HL-60 (cell line): ENCODE results near the gene TRPM2.

ENCODE experiments used
- DNase-seq, 2 experiments: peaks; one replicate each; pipeline ENCODE4 v3.0.0-alpha.2; 2010 to 2020; ENCODE audit warnings: low read depth in 1 of 2, low spot score in 1 of 2
- H3K27ac ChIP-seq: fragments of 250-450 bp; sonication (Bioruptor Pico); replicated peaks from 2 replicates; pipeline ENCODE4 v1.5.1; 2020; ENCODE audit warnings: mild to moderate bottlenecking, moderate library complexity
- H3K27me3 ChIP-seq: fragments of 250-450 bp; sonication (Bioruptor Pico); 2 replicates; pipeline ENCODE4 v1.5.1; 2021; ENCODE audit warnings: mild to moderate bottlenecking, moderate library complexity; ENCODE audit not compliant: insufficient read depth, poor library complexity, severe bottlenecking
- H3K4me3 ChIP-seq: replicated peaks from 2 replicates; pipeline ENCODE4 v1.5.1; 2011; ENCODE audit warnings: mild to moderate bottlenecking, control low read depth, low read length; ENCODE audit not compliant: insufficient read depth
- CTCF ChIP-seq: IDR thresholded peaks from one replicate; pipeline ENCODE4 v1.5.1; 2011; ENCODE audit warnings: low read length, control low read depth, inconsistent platforms; ENCODE audit not compliant: insufficient read depth
- GABPA ChIP-seq: IDR thresholded peaks from 2 replicates; pipeline ENCODE4 v1.6.1; 2012; ENCODE audit warnings: low read depth
- POLR2AphosphoS5 ChIP-seq: IDR thresholded peaks from 2 replicates; pipeline ENCODE4 v1.6.1; 2012; ENCODE audit warnings: low read depth
- SPI1 ChIP-seq: IDR thresholded peaks from 2 replicates; pipeline ENCODE4 v1.6.1; 2012; ENCODE audit warnings: low read depth, mild to moderate bottlenecking, borderline replicate concordance
- TF ChIP-seq, protein P1 (sequence below): IDR thresholded peaks from 2 replicates; pipeline ENCODE4 v1.6.1; 2012; ENCODE audit warnings: low read depth; ENCODE audit not compliant: insufficient replicate concordance

Gene TRPM2

DNA sequence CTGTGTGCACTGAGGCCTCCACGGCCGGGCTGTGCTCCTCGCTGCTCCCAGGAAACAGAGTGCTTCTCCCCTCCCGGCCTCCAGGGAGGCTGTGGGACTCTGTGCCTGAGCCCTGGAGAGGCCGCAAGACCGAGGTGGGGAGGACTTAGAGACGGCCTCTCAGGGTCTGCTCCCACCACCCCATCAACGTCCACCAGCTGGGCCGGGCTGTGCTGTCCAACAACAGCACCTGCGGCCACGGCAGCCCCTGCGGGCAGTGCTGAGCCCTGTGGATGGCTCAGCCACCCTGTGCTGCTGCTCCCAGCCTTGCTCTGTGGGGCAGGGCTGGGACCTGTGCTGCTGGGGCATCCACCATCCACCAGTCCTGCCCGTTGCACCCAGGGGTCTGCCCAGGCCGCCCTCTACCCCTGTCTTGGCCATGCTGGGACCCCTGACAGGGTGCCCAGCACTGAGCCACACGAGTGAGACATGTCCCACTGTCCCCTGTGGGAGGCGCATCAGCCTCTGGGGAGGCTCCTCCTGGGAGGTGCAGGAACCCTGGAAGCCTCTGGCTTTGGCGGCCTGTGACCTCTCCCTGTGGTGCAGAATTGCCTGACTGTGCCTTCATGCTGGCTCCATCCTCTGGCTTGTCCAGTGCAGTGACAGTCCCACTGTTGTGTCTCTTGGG is 70.7 kb downstream of the TRPM2 start:
- Histone ChIP-seq H3K27ac (no peak overlapping the region), H3K27me3 (no peaks in the 10 kb centered on the region), H3K4me3 (no peak overlapping the region)
- DNase-seq, result no peak
- TF ChIP-seq SPI1 (no peak), GABPA (no peak), CTCF (no peak), POLR2AphosphoS5 (no peak)
- TF ChIP-seq, protein P1, sequence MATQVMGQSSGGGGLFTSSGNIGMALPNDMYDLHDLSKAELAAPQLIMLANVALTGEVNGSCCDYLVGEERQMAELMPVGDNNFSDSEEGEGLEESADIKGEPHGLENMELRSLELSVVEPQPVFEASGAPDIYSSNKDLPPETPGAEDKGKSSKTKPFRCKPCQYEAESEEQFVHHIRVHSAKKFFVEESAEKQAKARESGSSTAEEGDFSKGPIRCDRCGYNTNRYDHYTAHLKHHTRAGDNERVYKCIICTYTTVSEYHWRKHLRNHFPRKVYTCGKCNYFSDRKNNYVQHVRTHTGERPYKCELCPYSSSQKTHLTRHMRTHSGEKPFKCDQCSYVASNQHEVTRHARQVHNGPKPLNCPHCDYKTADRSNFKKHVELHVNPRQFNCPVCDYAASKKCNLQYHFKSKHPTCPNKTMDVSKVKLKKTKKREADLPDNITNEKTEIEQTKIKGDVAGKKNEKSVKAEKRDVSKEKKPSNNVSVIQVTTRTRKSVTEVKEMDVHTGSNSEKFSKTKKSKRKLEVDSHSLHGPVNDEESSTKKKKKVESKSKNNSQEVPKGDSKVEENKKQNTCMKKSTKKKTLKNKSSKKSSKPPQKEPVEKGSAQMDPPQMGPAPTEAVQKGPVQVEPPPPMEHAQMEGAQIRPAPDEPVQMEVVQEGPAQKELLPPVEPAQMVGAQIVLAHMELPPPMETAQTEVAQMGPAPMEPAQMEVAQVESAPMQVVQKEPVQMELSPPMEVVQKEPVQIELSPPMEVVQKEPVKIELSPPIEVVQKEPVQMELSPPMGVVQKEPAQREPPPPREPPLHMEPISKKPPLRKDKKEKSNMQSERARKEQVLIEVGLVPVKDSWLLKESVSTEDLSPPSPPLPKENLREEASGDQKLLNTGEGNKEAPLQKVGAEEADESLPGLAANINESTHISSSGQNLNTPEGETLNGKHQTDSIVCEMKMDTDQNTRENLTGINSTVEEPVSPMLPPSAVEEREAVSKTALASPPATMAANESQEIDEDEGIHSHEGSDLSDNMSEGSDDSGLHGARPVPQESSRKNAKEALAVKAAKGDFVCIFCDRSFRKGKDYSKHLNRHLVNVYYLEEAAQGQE, result no peak

GRCh38 chr21:44424608-44425306 is 71.3 kb downstream of the TRPM2 start:
- Histone ChIP-seq H3K27ac (no peak overlapping the region), H3K27me3 (no peaks in the 10 kb centered on the region), H3K4me3 (no peak overlapping the region)
- DNase-seq, result no peak
- TF ChIP-seq CTCF, result no peak

- H3K27ac ChIP-seq, result no peak overlapping the region
- TF ChIP-seq CTCF (no peak), POLR2AphosphoS5 (no peak)
- DNase-seq, result no peak
- no peak overlapping the region for H3K4me3 ChIP-seq
- H3K27me3 ChIP-seq, result no peaks in the 10 kb centered on the region
Measured at GRCh38 chr21:44425307-44425894, 72.0 kb downstream of the TRPM2 start.

GRCh38 chr21:44425895-44426662 is 72.7 kb downstream of the TRPM2 start:
- DNase-seq, result no peak
- 0 out of 2 replicates have a peak, but pooled peaks have one; percentile 8 for TF ChIP-seq POLR2AphosphoS5
- TF ChIP-seq GABPA, result no peak
- no peak for TF ChIP-seq SPI1
- TF ChIP-seq, protein P1, result no peak
- no peak for TF ChIP-seq CTCF
- Histone ChIP-seq H3K4me3 (no peak overlapping the region), H3K27ac (no peak overlapping the region), H3K27me3 (no peaks in the 10 kb centered on the region)
